ENCODE data around the gene SLC19A1. TPM values are rescaled to one million over a fixed set of nuclear protein-coding genes. Genes with fewer than 3 reads are reported as not detected.

The SLC19A1 gene
- total RNA-seq, 2 donors from 2014 or later, result 12.2 to 15.5 TPM

DNA sequence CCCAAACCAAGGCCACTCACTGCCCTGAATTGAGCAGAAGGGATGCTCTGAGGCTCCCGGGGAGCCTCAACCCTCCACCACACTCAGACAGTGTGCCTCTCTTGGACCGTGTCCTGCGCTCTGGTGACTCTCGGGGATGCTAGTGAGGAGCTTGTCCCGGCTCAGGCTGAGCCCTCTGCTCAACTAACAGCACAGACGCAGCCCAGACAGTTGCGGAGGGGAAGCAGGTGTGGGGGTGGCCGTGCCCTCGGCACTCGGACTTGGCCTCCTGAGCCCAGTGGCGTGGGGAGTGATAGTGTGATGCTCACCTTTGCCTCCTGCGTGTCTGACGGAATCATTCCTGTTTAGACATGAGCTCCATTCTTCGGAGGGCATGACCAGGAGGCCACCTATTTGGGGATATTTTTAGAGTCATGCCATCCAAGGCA, 15.4 kb upstream of the SLC19A1 start:
- 82% methylated on average over 14 of the region's 14 CpGs for WGBS

DNA sequence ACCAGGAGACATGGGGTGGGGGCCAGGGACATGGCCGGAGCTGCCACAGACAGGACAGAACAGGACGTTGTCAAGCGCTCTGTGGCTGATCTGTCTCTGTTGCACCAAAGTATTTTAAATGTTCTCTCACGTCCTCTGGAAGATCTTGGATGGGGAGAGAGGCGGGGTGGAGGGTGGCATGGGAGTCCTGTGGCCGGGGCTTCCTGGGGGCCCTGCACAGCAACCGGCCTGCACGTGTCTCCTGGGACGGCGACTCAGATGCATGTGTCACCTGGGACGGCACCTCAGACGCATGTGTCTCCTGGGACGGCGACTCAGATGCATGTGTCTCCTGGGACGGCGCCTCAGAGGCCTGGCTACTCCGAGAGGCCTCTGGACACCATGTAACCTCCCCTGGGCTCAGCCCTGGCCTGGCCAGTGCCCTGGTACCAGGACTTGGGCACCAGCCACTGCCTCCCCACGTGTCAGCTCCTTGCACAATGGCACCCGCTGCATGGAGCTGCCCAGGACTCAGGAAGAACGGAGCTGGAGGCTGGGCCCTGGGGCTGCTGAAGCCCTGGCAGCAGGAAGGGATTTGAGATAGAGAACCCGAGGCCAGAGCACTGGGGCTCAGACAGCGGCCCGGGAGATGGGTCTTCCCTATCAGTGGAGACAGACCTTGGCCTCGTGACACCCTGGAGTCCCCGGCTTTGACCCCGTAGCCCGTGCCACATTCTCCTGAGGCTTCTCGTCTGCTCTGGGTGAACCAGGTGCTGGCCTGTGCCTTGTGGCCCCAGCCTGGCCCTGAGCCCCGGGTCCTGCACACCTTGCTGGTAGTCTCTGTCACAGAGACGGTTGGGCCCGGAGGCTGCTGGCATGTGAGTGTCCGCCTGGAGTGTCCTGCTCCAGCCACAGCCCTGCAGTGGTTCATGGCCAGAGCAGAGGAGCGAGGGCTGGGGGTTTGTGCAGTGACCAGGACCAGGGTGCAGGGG, 14.7 kb upstream of the SLC19A1 start:
- WGBS, result 87% methylated on average over 25 of the region's 33 CpGs
- no peak overlapping the region for H3K4me3 ChIP-seq
- no peaks in the 10 kb centered on the region for H3K4me1 ChIP-seq (replicated peaks)
- intact Hi-C loops (cut with DNase I), result loop anchor here (2.0 to 10.0 kb wide), 3 partner anchors 42 to 368 kb away; no protein-coding TSS in a partner anchor
- no peaks in the 10 kb centered on the region for H3K9me3 ChIP-seq
- DNase-seq (ENCODE audit: low spot score), result no peak
- no peaks in the 10 kb centered on the region for H3K27me3 ChIP-seq (replicated peaks; ENCODE audit: insufficient read depth)
- H3K27ac ChIP-seq, result no peak overlapping the region
- TF ChIP-seq POLR2AphosphoS5 (IDR thresholded peaks at IDR 0.05), result no peak
- no peak for TF ChIP-seq POLR2A (IDR thresholded peaks at IDR 0.05)
- TF ChIP-seq, protein P1, sequence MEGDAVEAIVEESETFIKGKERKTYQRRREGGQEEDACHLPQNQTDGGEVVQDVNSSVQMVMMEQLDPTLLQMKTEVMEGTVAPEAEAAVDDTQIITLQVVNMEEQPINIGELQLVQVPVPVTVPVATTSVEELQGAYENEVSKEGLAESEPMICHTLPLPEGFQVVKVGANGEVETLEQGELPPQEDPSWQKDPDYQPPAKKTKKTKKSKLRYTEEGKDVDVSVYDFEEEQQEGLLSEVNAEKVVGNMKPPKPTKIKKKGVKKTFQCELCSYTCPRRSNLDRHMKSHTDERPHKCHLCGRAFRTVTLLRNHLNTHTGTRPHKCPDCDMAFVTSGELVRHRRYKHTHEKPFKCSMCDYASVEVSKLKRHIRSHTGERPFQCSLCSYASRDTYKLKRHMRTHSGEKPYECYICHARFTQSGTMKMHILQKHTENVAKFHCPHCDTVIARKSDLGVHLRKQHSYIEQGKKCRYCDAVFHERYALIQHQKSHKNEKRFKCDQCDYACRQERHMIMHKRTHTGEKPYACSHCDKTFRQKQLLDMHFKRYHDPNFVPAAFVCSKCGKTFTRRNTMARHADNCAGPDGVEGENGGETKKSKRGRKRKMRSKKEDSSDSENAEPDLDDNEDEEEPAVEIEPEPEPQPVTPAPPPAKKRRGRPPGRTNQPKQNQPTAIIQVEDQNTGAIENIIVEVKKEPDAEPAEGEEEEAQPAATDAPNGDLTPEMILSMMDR (IDR thresholded peaks at IDR 0.05), result no peak
- H3K36me3 ChIP-seq, result no peaks in the 10 kb centered on the region

More for the DNA sequence above, 15.4 kb upstream of the SLC19A1 start:
- H3K36me3 ChIP-seq, result no peaks in the 10 kb centered on the region
- no peaks in the 10 kb centered on the region for H3K27me3 ChIP-seq (replicated peaks; ENCODE audit: insufficient read depth)
- intact Hi-C loops (cut with DNase I), result loop anchor here (2.0 to 10.0 kb wide), 3 partner anchors 41 to 367 kb away; no protein-coding TSS in a partner anchor
- TF ChIP-seq POLR2AphosphoS5 (IDR thresholded peaks at IDR 0.05), result no peak
- TF ChIP-seq POLR2A (IDR thresholded peaks at IDR 0.05), result no peak
- TF ChIP-seq, protein P1 (IDR thresholded peaks at IDR 0.05), result no peak
- DNase-seq (ENCODE audit: low spot score), result no peak
- H3K9me3 ChIP-seq, result no peaks in the 10 kb centered on the region
- H3K27ac ChIP-seq, result no peak overlapping the region
- H3K4me1 ChIP-seq (replicated peaks), result no peaks in the 10 kb centered on the region
- no peak overlapping the region for H3K4me3 ChIP-seq

DNA sequence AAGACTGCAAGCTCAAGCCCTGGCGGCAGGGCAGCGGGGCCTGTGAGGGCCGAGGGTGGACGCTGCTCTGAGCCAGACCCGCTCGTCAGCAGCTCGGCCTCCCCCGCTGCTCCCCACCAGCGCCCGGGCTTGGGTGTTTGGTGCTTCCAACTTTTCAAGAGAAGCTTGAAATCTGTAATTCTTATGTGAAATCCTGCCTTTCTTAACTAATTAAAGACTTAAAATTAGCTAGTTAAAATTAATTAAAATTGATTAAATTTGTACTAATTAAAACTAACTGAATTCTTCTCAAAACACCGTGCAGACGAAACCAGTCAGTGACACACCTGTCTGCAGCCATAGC, 14.0 kb upstream of the SLC19A1 start:
- H3K27me3 ChIP-seq (replicated peaks; ENCODE audit: insufficient read depth), result no peaks in the 10 kb centered on the region
- H3K36me3 ChIP-seq, result no peaks in the 10 kb centered on the region
- no peaks in the 10 kb centered on the region for H3K9me3 ChIP-seq
- H3K27ac ChIP-seq, result peak overlapping the region; percentile 69 to 92
- WGBS, result 51% methylated on average over 12 of the region's 12 CpGs
- intact Hi-C loops (cut with DNase I), result loop anchor here (2.0 to 10.0 kb wide), 3 partner anchors 43 to 369 kb away; no protein-coding TSS in a partner anchor
- no peak for DNase-seq (ENCODE audit: low spot score)
- TF ChIP-seq, protein P1 (IDR thresholded peaks at IDR 0.05), result no peak
- TF ChIP-seq POLR2AphosphoS5 (IDR thresholded peaks at IDR 0.05), result no peak
- no peak for TF ChIP-seq POLR2A (IDR thresholded peaks at IDR 0.05)
- no peak overlapping the region for H3K4me3 ChIP-seq
- H3K4me1 ChIP-seq (replicated peaks), result no peaks in the 10 kb centered on the region

DNA sequence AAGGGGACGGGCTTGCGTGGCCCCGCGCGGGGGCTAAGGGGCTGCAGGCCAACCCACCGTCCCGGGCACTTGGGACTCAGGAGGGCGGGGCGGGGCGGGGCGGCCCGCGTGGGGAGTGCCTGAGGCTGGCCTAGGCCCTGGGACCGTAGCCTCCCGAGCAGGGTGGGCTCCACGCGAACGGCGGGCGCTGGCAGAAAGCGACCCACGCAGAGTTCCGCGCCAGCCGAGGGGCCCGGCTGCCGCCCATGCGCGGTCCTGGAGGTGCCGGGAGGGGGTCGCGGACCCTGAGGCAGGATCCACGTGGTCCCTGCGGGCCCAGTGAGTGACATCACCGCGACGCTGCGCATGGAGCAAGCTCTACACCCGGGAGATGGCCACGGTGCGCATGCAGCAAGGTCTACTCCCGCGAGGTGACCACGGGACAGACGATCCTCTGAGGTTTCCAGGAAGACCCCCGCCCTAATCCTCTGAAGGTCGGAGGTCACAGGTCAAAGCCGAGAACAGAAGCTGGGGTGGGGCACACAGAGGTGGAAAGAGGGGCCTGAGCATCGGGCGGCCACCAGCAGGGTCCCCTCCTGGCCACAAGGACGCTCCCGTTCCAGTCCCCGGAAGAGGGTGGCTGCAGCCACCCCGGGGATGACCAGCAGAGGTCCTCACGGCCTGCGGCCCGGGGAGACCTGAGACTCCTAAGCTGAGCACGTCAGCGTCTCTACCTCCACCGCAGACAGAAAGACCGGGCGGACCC, 13.5 kb upstream of the SLC19A1 start:
- H3K27me3 ChIP-seq (replicated peaks; ENCODE audit: insufficient read depth), result no peaks in the 10 kb centered on the region
- 10% methylated on average over 42 of the region's 62 CpGs for WGBS
- H3K4me1 ChIP-seq (replicated peaks), result no peaks in the 10 kb centered on the region
- H3K4me3 ChIP-seq, result peak overlapping the region; percentile 39 to 42
- TF ChIP-seq POLR2AphosphoS5 (IDR thresholded peaks at IDR 0.05), result no peak
- TF ChIP-seq, protein P1 (IDR thresholded peaks at IDR 0.05), result peak; percentile 54 to 97 (median 73)
- no peaks in the 10 kb centered on the region for H3K9me3 ChIP-seq
- DNase-seq (ENCODE audit: low spot score), result peak; percentile 64
- H3K27ac ChIP-seq, result peak overlapping the region; percentile 69 to 92
- intact Hi-C loops (cut with DNase I), result loop anchor here (2.0 to 10.0 kb wide), 3 partner anchors 43 to 369 kb away; no protein-coding TSS in a partner anchor
- H3K36me3 ChIP-seq, result no peaks in the 10 kb centered on the region

Data from prostate gland (tissue), 2 donors.